Karpas-422 (cell line): ENCODE results near the gene TROAP. TPM values are rescaled to one million over a fixed set of nuclear protein-coding genes. Genes with fewer than 3 reads are reported as not detected.
A peak's percentile ranks its signal among the peaks of the same experiment; 100 is the strongest.
"Not testable (repeated sequence)": the region's sequence is repeated elsewhere in the genome, so short reads cannot be mapped to it uniquely, and the experiment has no call there.

ENCODE experiments used
- DNase-seq: peaks from one replicate; pipeline ENCODE4 v3.0.0-alpha.2; 2015
- H2AFZ ChIP-seq: fragments of 200-600 bp; sonication (generic); 2 replicates; pipeline ENCODE4 v1.6.1; 2014; ENCODE audit warnings: antibody characterized with exemption, low read length, mixed read lengths
- H3K27ac ChIP-seq: fragments of 200-600 bp; sonication (generic); 2 replicates; pipeline ENCODE4 v1.5.1; 2014; ENCODE audit warnings: mild to moderate bottlenecking, low read length, moderate library complexity
- H3K27me3 ChIP-seq: fragments of 200-600 bp; sonication (generic); 2 replicates; pipeline ENCODE4 v1.6.1; 2014; ENCODE audit warnings: low read length, mixed read lengths
- H3K36me3 ChIP-seq: fragments of 200-600 bp; sonication (generic); 2 replicates; pipeline ENCODE4 v1.6.1; 2014; ENCODE audit warnings: low read length, mixed read lengths; ENCODE audit not compliant: insufficient read depth
- H3K4me1 ChIP-seq: fragments of 200-600 bp; sonication (generic); 2 replicates; pipeline ENCODE4 v1.6.1; 2014; ENCODE audit warnings: mild to moderate bottlenecking, low read length, mixed read lengths
- H3K4me2 ChIP-seq: fragments of 200-600 bp; sonication (generic); 2 replicates; pipeline ENCODE4 v1.6.1; 2014; ENCODE audit warnings: low read length, low read depth, mild to moderate bottlenecking; ENCODE audit not compliant: poor library complexity, severe bottlenecking
- H3K4me3 ChIP-seq: fragments of 200-600 bp; sonication (generic); 2 replicates; pipeline ENCODE4 v1.5.1; 2014; ENCODE audit warnings: mild to moderate bottlenecking, antibody characterized with exemption, low read length, mixed read lengths
- H3K79me2 ChIP-seq: fragments of 200-600 bp; sonication (generic); 2 replicates; pipeline ENCODE4 v1.6.1; 2014; ENCODE audit warnings: mild to moderate bottlenecking, low read length, mixed read lengths
- H3K9ac ChIP-seq: fragments of 200-600 bp; sonication (generic); 2 replicates; pipeline ENCODE4 v1.6.0; 2014; ENCODE audit warnings: low read length
- H3K9me2 ChIP-seq: fragments of 200-600 bp; sonication (generic), shearing (Covaris generic); replicated peaks from 2 replicates; pipeline ENCODE4 v1.6.0; 2014; ENCODE audit warnings: mild to moderate bottlenecking, low read length, moderate library complexity; ENCODE audit not compliant: insufficient read depth
- H3K9me3 ChIP-seq: fragments of 300-700, 200-600 bp; sonication (generic); 2 replicates; pipeline ENCODE4 v1.6.1; 2014; ENCODE audit warnings: low read length, mixed read lengths
- H4K20me1 ChIP-seq: fragments of 200-600 bp; sonication (generic); 2 replicates; pipeline ENCODE4 v1.6.1; 2014; ENCODE audit warnings: mild to moderate bottlenecking, antibody characterized with exemption, low read length, low read depth; ENCODE audit not compliant: insufficient read depth
- total RNA-seq: library from RNA; depleted of rRNA; stranded (reverse); fragments of >200 nt; shearing (Covaris generic); gene quantifications from 2 replicates; pipeline ENCODE4 v1.2.3, GENCODE V29; 2014; ENCODE audit warnings: low replicate concordance

Gene TROAP
- total RNA-seq, 1 experiment from 2014 or later: 20.2 TPM

DNA sequence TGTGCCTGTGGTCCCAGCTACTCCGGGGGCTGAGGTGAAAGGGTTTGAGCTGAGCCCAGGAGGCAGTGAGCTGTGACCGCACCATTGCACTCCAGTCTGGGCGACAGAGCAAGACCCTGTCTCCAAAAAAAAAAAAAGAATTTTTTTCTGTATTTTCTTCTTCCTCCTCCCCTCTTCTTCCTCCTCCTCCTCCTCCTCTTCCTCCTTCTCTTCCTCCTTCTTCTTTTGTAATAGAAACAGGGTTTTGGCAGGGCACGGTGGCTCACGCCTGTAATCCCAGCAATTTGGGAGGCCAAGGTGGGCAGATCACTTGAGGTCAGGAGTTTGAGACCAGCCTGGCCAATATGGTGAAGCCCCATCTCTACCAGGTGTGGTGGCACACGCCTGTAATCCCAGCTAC is 42.5 kb upstream of the TROAP start:
- not testable (repeated sequence) for H3K4me2 ChIP-seq, H3K36me3 ChIP-seq, H3K79me2 ChIP-seq, H4K20me1 ChIP-seq, H3K9ac ChIP-seq, H3K27me3 ChIP-seq, H2AFZ ChIP-seq, H3K4me3 ChIP-seq, H3K4me1 ChIP-seq, H3K27ac ChIP-seq, H3K9me2 ChIP-seq, DNase-seq, H3K9me3 ChIP-seq

DNA sequence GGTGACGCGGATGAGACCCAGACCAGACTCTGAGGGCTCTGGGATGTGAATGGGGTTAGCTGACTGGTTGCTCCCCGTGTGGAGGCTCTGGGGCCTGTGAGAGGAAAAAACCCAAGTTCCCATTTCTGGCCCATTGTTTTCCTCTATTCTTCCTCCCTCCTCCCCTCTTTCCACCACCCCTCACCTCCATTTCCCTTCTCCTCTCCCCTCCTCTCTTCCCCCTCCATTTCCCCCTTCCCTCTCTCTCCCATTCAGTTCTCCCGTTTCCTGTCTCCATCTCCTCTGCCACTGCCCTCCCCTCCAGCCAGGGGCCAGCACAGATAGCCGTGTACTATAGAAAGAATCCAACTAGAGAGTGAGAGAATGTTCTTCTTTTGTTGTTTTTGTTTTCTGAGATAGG is 40.8 kb upstream of the TROAP start:
- Histone ChIP-seq H3K27me3 (no peaks in the 10 kb centered on the region), H3K9me2 (no peaks in the 10 kb centered on the region), H3K9ac (no peak overlapping the region), H3K4me3 (no peak overlapping the region), H3K9me3 (no peaks in the 10 kb centered on the region), H3K4me1 (peaks cover 7% of the 10 kb centered on the region; the same call in 1 of the 2 replicates), H3K27ac (no peak overlapping the region), H3K36me3 (no peaks in the 10 kb centered on the region), H3K4me2 (no peak overlapping the region), H4K20me1 (no peaks in the 10 kb centered on the region), H3K79me2 (no peaks in the 10 kb centered on the region), H2AFZ (no peak overlapping the region)
- no peak for DNase-seq

DNA sequence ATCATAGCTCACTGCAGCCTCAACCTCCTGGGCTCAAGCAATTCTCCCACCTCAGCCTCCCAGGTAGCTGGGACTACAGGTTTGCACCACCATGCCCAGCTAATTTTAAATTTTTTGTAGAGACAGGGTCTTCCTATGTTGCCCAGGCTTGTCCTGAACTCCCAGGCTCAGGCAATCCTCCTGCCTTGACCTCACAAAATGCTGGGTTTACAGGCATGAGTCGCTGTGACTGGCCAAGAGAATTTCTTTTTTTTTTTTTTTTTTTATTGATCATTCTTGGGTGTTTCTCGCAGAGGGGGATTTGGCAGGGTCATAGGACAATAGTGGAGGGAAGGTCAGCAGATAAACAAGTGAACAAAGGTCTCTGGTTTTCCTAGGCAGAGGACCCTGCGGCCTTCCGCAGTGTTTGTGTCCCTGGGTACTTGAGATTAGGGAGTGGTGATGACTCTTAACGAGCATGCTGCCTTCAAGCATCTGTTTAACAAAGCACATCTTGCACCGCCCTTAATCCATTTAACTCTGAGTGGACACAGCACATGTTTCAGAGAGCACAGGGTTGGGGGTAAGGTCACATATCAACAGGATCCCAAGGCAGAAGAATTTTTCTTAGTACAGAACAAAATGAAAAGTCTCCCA is 40.2 kb upstream of the TROAP start:
- not testable (repeated sequence) for H2AFZ ChIP-seq, H3K79me2 ChIP-seq, H3K4me2 ChIP-seq, DNase-seq, H3K9me2 ChIP-seq, H3K27ac ChIP-seq, H3K4me3 ChIP-seq, H3K4me1 ChIP-seq, H3K9me3 ChIP-seq, H3K36me3 ChIP-seq, H3K9ac ChIP-seq, H4K20me1 ChIP-seq, H3K27me3 ChIP-seq

DNA sequence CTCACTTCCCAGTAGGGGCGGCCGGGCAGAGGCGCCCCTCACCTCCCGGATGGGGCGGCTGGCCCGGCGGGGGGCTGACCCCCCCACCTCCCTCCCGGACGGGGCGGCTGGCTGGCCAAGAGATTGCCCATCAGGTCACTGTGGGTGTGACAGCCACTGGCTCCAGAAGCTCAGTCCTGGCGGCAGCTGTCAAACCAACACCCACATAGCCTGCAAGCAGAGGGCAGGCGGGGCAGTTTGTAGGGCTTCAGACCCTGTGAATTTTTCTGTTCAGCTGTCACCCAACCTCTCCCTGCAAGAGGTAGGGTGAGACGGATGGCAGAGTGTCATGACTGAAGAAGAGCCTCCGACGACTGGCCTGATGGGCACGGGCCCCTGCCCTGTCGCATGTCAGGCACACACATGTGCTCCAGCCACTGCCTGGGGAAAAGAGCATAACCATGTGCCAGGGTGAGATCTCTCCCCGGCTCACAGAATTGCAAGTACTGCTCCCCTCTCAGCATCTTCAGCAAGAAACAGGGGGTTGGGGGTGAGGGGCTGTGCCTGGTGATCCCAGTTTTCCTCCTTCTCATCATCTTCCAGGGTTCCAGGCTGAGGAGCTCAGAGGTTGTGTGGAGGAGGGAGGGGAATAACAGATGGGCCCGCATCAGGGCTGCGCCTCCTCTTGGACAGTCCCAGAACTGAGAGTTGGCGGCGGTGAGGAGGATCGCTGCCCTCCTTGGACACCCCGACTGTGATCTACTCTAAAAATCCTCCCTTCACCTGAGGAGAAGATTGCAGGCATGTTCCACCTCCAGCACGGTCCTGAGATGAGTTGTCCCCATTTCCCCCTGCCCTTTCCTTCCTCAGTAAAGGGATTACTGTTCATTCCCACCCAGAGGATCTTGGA is 39.3 kb upstream of the TROAP start:
- Histone ChIP-seq H3K4me2 (no peak overlapping the region), H3K36me3 (no peaks in the 10 kb centered on the region), H3K27me3 (no peaks in the 10 kb centered on the region)

DNA sequence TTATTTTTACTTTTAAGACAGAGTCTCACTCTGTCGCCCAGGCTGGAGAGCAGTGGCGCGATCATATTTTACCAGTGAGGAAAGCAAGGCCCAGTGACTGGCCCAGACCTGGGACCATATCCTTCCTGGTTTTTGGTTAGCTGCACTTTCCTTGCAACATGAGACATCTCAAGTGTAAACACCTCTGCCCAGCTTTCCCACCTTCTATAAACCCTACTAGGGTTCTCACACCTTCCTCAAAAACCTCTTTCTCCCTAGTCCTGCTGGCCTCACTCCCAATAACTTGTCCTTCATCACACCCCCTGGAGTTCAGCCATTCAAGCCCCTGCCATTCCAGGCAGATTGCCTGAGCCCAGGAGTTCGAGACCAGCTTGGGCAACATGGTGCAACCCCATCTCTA is 38.4 kb upstream of the TROAP start:
- Histone ChIP-seq H3K4me1 (peaks cover 6% of the 10 kb centered on the region; the same call in 1 of the 2 replicates), H3K4me3 (no peak overlapping the region), H2AFZ (no peak overlapping the region), H3K4me2 (no peak overlapping the region), H3K79me2 (no peaks in the 10 kb centered on the region), H4K20me1 (no peaks in the 10 kb centered on the region), H3K9me2 (no peaks in the 10 kb centered on the region), H3K36me3 (no peaks in the 10 kb centered on the region), H3K9me3 (no peaks in the 10 kb centered on the region), H3K27ac (no peak overlapping the region), H3K27me3 (no peaks in the 10 kb centered on the region), H3K9ac (no peak overlapping the region)
- no peak for DNase-seq

More for the DNA sequence above, 39.3 kb upstream of the TROAP start:
- no peak overlapping the region for H3K9ac ChIP-seq
- H3K27ac ChIP-seq: no peak overlapping the region
- no peak overlapping the region for H2AFZ ChIP-seq
- DNase-seq: no peak
- peaks cover 7% of the 10 kb centered on the region; the same call in 1 of the 2 replicates for H3K4me1 ChIP-seq
- H3K4me3 ChIP-seq: no peak overlapping the region
- no peaks in the 10 kb centered on the region for H4K20me1 ChIP-seq
- H3K9me2 ChIP-seq: no peaks in the 10 kb centered on the region
- H3K9me3 ChIP-seq: no peaks in the 10 kb centered on the region
- H3K79me2 ChIP-seq: no peaks in the 10 kb centered on the region

DNA sequence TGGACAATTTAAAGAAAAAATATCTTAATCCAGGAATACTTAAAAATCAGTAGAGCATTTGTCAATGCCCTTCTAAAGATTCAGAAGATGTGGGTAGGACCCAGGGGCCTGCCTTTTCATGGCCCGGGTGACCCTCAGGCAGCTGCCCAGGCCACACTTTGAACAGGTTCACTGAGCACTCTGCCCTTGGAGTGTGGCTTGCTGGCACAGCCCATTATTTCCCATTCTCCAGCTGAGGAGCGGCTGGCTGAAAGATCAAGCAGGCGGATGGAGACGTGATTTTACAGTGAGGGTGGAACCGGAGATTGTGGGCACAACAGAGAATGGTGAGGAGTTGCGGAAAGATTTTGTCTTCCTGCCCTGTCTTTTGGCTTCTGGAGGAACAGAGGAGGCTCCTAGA is 35.2 kb upstream of the TROAP start:
- Histone ChIP-seq H3K4me2 (no peak overlapping the region), H3K9ac (no peak overlapping the region), H4K20me1 (no peaks in the 10 kb centered on the region), H3K27ac (no peak overlapping the region), H3K4me1 (no peaks in the 10 kb centered on the region), H3K9me3 (no peaks in the 10 kb centered on the region), H3K27me3 (no peaks in the 10 kb centered on the region), H2AFZ (no peak overlapping the region), H3K9me2 (no peaks in the 10 kb centered on the region), H3K4me3 (no peak overlapping the region), H3K36me3 (no peaks in the 10 kb centered on the region), H3K79me2 (no peaks in the 10 kb centered on the region)
- no peak for DNase-seq

DNA sequence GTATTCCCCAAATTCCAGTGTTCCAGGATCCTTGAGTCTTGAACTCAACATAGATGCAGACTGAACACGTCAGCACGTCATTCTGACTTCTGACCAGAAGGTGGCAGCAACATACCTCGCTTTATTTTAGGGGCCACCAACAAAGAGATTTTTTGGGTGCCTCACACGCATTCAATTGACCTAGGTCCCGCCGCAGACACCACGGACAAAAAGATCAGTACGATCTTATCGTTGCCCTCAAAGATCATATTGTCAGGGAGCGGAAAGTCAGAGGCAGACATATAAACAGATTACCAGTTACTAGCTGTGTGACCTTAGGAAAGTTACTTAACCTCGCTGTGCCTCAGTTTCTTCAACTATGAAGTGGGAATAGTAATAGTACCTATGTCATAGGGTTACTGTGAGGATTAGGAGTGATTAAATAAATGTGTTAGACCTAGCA is 34.6 kb upstream of the TROAP start:
- no peak overlapping the region for H3K4me3 ChIP-seq
- no peak overlapping the region for H3K4me2 ChIP-seq
- H3K36me3 ChIP-seq: no peaks in the 10 kb centered on the region
- H3K9ac ChIP-seq: no peak overlapping the region
- DNase-seq: peak; percentile 88
- H3K27me3 ChIP-seq: no peaks in the 10 kb centered on the region
- H3K4me1 ChIP-seq: no peaks in the 10 kb centered on the region
- no peaks in the 10 kb centered on the region for H3K79me2 ChIP-seq
- no peak overlapping the region for H2AFZ ChIP-seq
- H3K9me2 ChIP-seq: no peaks in the 10 kb centered on the region
- H3K9me3 ChIP-seq: no peaks in the 10 kb centered on the region
- no peaks in the 10 kb centered on the region for H4K20me1 ChIP-seq
- H3K27ac ChIP-seq: no peak overlapping the region

DNA sequence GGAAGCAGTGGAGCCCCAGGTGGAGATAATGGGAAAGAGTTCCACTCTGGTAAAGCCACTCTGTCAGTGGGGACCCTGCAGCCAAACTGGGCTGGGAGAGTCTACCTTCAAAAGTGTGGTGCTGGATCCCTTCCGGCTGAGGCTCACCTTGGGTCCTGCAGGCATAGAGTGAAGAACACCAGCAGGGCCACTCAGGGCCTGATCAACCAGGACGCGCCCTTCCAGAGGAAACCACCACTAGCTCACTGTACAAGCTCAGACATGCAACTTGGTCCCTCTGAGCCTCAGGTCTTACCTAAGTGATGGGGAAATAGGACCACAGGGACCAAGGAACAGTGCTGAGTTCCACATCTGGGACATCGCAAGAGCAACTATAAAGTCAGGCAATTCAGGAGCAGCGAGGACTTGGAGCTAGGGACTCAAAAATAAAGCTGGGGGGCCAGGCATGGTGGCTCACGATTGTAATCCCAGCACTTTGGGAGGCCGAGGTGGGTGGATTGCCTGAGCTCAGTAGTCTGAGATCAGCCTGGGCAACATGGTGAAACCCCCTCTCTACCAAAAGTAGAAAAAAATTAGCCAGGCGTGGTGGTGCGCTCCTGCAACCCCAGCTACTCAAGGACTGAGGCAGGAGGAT is 34.0 kb upstream of the TROAP start:
- Histone ChIP-seq H3K27me3 (no peaks in the 10 kb centered on the region), H3K4me2 (no peak overlapping the region), H3K79me2 (no peaks in the 10 kb centered on the region), H2AFZ (no peak overlapping the region), H3K9me3 (no peaks in the 10 kb centered on the region), H3K4me1 (no peaks in the 10 kb centered on the region), H3K27ac (no peak overlapping the region), H3K9me2 (no peaks in the 10 kb centered on the region), H3K9ac (no peak overlapping the region), H3K36me3 (no peaks in the 10 kb centered on the region), H3K4me3 (no peak overlapping the region), H4K20me1 (no peaks in the 10 kb centered on the region)
- no peak for DNase-seq
